Activated CD4-positive, alpha-beta T cell treated with anti-CD3 and anti-CD28 coated beads, Interleukin-2, amount 10 ng/mL, durations not matched to agents 24 days and 14 days (primary cell): ENCODE results near the gene PCDH1. TPM values are rescaled to one million over a fixed set of nuclear protein-coding genes. Genes with fewer than 3 reads are reported as not detected.
A peak's percentile ranks its signal among the peaks of the same experiment; 100 is the strongest.
"Not testable (repeated sequence)": the region's sequence is repeated elsewhere in the genome, so short reads cannot be mapped to it uniquely, and the experiment has no call there.

Source experiments
- DNase-seq: peaks from one replicate; pipeline ENCODE4 v3.0.0; 2022
- H3K27ac Mint-ChIP-seq: one replicate; pipeline ENCODE4 v1.8.0; 2022; ENCODE audit warnings: mild to moderate bottlenecking, mixed read lengths
- H3K27me3 Mint-ChIP-seq: one replicate; pipeline ENCODE4 v1.8.0; 2022; ENCODE audit warnings: mixed read lengths
- H3K36me3 Mint-ChIP-seq: one replicate; pipeline ENCODE4 v1.8.0; 2022; ENCODE audit warnings: low read depth, mild to moderate bottlenecking, mixed read lengths
- H3K4me1 Mint-ChIP-seq: one replicate; pipeline ENCODE4 v1.8.0; 2021; ENCODE audit warnings: mixed read lengths
- H3K4me3 Mint-ChIP-seq: one replicate; pipeline ENCODE4 v1.8.0; 2022; ENCODE audit warnings: mild to moderate bottlenecking, moderate library complexity, mixed read lengths
- H3K9me3 Mint-ChIP-seq: one replicate; pipeline ENCODE4 v1.8.0; 2021; ENCODE audit warnings: mixed read lengths
- intact Hi-C: fragments of 100-400 bp; cut with micrococcal nuclease; formaldehyde crosslinking; loops from one replicate; pipeline ENCODE4 v1.15.1; 2023
- total RNA-seq: library from RNA; stranded (reverse); gene quantifications from 2 replicates; pipeline ENCODE4 v1.2.3, GENCODE V29; 2022

Gene PCDH1
- total RNA-seq, 1 donor from 2014 or later: not detected

DNA sequence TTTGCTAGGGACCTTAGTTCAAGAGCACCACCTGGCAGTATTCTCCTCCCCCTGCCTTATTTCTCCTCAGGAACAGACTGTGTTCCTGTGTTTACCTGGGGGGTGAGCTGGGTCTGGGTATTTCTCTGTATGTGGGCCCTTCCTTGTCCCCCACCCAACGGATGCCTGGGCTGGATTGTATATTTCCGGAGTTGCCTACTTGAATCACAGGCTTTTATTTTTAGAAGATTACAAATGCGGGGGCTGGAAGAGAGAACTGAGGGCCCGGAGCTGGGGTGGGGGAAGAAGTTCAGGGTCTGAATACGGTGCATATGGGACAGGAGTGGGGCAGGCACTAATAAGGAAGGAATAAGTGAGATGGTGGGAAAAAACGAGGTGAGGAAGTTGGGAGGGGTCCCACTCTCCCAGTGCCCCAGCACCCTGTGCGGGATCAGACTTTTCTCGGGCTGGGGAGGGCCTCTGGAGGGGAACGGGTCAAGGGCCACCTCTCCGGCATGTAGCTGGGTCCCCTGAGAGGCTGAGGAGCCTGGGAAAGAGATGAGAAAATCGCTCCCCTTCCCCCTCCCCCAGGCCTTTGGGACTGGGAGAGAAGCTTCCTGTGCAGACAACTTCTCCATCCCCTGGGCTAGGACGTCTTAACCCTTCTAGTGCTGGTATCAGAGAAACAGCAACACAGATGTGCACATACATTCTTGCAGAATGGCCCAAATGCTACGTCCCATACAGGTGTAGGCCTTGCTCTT is 42.1 kb downstream of the PCDH1 start:
- no peak overlapping the region for H3K27ac Mint-ChIP-seq
- no peak for DNase-seq
- H3K36me3 Mint-ChIP-seq: no peaks in the 10 kb centered on the region
- H3K4me1 Mint-ChIP-seq: peaks cover 12% of the 10 kb centered on the region
- H3K9me3 Mint-ChIP-seq: no peaks in the 10 kb centered on the region
- H3K4me3 Mint-ChIP-seq: peak overlapping the region; percentile 40
- intact Hi-C loops: no loop called here
- H3K27me3 Mint-ChIP-seq: peaks cover 12% of the 10 kb centered on the region

DNA sequence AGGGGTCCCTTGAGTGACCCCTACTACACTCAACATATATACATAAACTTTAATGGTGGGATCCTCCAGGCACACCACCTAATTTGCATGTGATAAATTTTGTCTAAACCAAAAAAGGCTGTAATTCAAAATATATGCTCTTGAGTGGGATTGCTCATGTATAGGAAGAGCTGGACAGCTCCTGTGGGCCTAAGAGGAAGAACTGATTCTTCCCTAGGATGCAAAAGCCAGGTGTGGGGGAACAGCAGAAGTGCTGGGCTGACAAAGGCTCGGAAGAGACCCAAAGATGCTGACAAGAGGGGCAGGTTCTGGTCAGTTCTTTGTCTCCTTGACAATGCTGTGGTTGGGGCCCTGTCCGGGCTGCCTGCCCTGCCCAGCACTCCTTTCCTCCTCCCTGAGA is 43.9 kb downstream of the PCDH1 start:
- DNase-seq: no peak

DNA sequence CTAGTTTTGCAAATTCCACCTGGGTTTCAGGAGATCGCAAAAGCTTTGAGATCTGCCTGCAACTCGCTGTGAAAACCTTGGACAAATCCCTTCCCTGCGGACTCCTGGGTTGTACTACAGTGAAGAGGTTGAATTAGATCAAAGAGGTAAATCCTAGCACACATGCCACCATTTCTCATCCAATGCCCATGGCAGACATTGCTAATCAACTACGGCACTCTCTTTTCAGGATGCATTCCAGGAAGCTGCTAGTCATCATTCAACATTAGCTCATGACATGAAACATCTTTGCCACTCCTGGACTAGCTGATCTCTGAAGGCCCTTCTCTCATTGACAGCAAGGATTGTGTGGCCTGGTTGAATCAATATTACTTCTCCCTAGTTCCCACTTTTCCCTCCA is 46.1 kb downstream of the PCDH1 start:
- Mint-ChIP-seq H3K36me3 (no peaks in the 10 kb centered on the region), H3K9me3 (no peaks in the 10 kb centered on the region), H3K27ac (no peak overlapping the region), H3K27me3 (peaks cover 17% of the 10 kb centered on the region), H3K4me1 (peaks cover 8% of the 10 kb centered on the region), H3K4me3 (no peak overlapping the region)
- intact Hi-C loops: no loop called here
- DNase-seq: no peak

More for the DNA sequence above, 43.9 kb downstream of the PCDH1 start:
- intact Hi-C loops: no loop called here
- H3K27me3 Mint-ChIP-seq: peaks cover 15% of the 10 kb centered on the region
- H3K27ac Mint-ChIP-seq: no peak overlapping the region
- H3K4me3 Mint-ChIP-seq: no peak overlapping the region
- H3K4me1 Mint-ChIP-seq: peaks cover 12% of the 10 kb centered on the region
- H3K36me3 Mint-ChIP-seq: no peaks in the 10 kb centered on the region
- H3K9me3 Mint-ChIP-seq: no peaks in the 10 kb centered on the region

DNA sequence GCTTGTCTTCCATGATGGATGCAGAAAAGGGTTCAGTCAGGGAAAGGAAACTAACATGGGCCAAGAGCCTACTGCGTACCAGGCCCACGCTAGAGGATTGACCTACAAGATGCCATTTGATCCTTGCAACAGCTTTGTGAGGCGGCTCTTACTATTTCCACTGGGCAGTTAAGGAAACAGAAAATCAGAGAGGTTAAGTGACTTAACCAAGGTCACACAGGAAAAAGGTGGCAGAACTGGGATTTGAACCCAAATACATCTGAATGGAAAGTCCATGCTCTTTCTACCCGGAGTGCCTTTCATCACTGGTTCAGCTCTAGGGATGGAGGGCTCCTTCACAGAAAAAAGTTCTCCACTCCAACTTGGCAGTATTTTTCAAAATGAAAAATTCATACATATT is 50.0 kb downstream of the PCDH1 start:
- Mint-ChIP-seq H3K4me1 (no peaks in the 10 kb centered on the region), H3K27ac (no peak overlapping the region), H3K4me3 (no peak overlapping the region), H3K36me3 (no peaks in the 10 kb centered on the region), H3K27me3 (peaks cover 32% of the 10 kb centered on the region), H3K9me3 (no peaks in the 10 kb centered on the region)
- intact Hi-C loops: no loop called here
- no peak for DNase-seq

DNA sequence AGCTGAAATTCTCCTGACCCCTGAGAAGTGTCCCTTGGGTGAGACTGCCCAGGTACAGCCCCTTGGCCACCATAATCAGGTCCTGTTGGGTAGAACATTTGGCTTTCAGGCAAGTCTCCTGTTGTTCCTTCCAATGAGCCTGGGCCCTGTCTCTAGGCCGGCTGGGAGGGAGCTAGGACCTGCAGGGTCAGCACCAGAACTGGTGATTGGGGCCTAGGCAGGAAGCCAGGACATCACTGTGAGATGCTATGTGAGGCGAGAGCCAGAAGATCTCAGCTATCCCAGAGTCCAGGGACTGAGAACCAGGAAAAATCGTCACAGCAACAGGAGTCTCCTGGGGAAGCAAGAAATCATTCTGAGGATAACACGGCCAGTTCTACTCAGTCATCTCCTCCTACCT is 51.5 kb downstream of the PCDH1 start:
- Mint-ChIP-seq H3K27ac (no peak overlapping the region), H3K9me3 (no peaks in the 10 kb centered on the region), H3K36me3 (no peaks in the 10 kb centered on the region), H3K27me3 (peaks cover 25% of the 10 kb centered on the region), H3K4me1 (no peaks in the 10 kb centered on the region), H3K4me3 (no peak overlapping the region)
- intact Hi-C loops: no loop called here
- no peak for DNase-seq

DNA sequence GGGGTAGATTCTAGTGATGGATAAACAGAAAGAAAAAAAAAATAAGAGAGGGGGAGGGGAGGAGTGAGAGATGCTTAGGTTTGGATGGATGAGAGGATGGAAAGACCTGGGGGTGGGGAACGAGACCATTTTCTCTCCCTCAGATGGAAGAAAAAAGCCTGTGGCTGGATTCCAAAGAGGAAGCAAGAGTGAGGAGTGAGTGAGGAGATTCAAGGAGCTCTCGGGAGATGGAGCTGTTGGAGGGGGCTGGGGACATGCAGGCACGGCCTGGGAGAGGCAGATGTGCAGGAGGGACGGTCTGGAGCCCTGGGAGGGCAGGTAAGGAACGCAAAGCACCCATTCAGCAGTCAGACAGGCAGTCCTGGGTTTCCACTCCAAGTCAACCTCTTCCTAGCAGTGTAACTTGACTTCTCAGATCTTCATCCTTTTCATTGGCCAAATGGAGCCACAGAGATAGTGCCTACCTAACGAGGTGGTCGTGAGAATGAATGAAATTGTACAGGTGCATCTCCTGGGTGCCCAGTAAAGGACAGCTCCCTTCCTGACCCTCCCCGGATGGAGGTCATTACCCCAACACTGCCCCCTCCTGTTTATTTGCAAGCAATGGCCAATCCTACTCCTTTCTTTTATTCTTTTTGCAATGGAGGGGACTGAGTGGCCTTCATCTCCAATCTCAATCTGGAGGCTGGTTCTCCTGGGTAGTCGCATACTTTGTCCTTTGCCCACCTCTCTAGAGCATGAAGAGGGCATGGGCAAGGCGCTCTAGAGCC is 52.2 kb downstream of the PCDH1 start:
- H3K9me3 Mint-ChIP-seq: no peaks in the 10 kb centered on the region
- peaks cover 23% of the 10 kb centered on the region for H3K27me3 Mint-ChIP-seq
- DNase-seq: peak; percentile 63
- no peaks in the 10 kb centered on the region for H3K4me1 Mint-ChIP-seq
- intact Hi-C loops: no loop called here
- no peaks in the 10 kb centered on the region for H3K36me3 Mint-ChIP-seq
- H3K4me3 Mint-ChIP-seq: no peak overlapping the region
- H3K27ac Mint-ChIP-seq: no peak overlapping the region

DNA sequence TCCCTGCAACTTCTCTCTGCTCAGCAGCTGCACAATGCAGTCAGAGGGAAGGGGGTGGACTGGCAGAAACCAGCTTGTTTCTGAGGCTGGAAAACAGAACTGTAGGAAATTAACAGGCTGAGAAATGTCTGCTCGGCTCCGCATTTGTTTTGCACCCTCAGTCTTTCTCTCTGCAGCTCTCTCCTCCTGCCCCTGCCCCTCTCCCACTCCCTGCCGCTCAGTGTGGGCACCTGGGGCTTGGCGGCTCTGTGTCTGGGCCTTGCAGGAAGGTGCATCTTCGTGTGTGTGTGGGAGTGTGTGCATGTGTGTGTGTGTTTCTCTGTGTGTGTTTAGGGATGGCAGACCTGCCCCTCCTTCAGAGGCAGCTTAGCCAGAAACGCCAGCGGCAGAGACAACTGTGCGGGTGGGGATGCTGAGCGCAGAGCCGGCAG is 53.0 kb downstream of the PCDH1 start:
- Mint-ChIP-seq H3K4me3 (no peak overlapping the region), H3K9me3 (no peaks in the 10 kb centered on the region), H3K27ac (no peak overlapping the region), H3K4me1 (no peaks in the 10 kb centered on the region), H3K27me3 (peaks cover 21% of the 10 kb centered on the region), H3K36me3 (no peaks in the 10 kb centered on the region)
- DNase-seq: no peak
- intact Hi-C loops: no loop called here

DNA sequence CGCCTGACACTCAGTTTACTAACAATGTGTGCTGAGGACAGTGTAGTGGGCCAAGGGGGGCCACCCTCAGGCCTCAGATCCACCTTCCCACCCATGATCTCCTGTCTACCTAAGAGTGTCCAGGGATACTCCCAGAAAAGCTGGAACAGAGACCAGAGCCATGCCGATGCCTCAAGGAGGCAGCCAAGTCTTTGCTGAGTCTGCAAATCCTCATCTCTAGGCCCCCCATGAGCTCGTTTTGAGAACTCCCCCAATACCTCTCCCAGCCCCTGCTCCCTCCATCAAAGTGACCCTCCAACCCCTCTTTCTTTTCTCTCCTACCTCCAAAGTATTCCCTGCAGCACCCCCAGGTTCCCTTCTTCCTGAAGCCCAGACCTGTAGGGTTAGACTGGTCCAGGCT is 53.5 kb downstream of the PCDH1 start:
- H3K4me1 Mint-ChIP-seq: no peaks in the 10 kb centered on the region
- intact Hi-C loops: no loop called here
- no peaks in the 10 kb centered on the region for H3K36me3 Mint-ChIP-seq
- peaks cover 21% of the 10 kb centered on the region for H3K27me3 Mint-ChIP-seq
- no peak for DNase-seq
- H3K27ac Mint-ChIP-seq: no peak overlapping the region
- no peaks in the 10 kb centered on the region for H3K9me3 Mint-ChIP-seq
- H3K4me3 Mint-ChIP-seq: no peak overlapping the region

DNA sequence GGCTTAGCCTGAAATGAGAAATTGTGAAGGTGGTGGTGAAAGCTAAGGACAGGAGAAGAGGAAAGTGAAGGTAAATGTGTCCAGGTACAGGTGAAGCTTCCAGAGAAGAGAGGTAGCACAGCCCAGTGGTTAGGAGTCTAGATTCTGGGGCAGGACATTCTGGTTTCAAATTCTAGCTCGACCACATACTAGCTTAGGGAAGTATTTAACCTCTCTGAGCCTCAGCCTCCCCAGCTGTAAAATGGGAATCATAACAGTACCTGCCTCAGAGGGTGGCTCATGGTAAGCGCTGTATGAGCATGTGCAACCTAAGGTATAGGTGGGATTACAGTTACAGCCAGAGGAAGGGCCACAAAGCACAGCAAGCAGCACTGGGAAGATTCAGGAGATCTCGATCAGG is 55.2 kb downstream of the PCDH1 start:
- no peaks in the 10 kb centered on the region for H3K4me1 Mint-ChIP-seq
- intact Hi-C loops: no loop called here
- DNase-seq: no peak
- H3K9me3 Mint-ChIP-seq: no peaks in the 10 kb centered on the region
- no peaks in the 10 kb centered on the region for H3K36me3 Mint-ChIP-seq
- H3K4me3 Mint-ChIP-seq: no peak overlapping the region
- peaks cover 21% of the 10 kb centered on the region for H3K27me3 Mint-ChIP-seq
- H3K27ac Mint-ChIP-seq: no peak overlapping the region

DNA sequence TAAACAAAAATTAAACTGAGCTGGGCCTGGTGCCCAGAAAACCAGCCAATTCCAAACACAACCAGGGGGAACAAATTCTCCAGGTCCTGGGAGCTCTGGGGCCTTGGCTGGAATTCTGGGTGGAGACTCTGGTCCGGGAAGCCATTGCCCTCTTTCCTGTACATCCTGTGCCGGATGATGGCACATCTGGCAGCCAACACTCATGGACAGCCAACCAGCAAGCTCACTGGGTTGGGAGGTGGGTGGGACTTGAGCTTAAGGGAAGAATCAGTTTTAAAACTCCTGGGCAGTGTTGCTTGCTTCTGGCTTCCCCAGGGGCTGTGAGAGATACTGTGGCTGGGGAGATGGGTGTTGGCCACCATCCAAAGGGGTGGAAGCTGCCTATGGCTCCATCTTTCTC is 56.1 kb downstream of the PCDH1 start:
- Mint-ChIP-seq H3K27me3 (peaks cover 22% of the 10 kb centered on the region), H3K4me3 (no peak overlapping the region), H3K9me3 (no peaks in the 10 kb centered on the region), H3K4me1 (no peaks in the 10 kb centered on the region), H3K36me3 (no peaks in the 10 kb centered on the region), H3K27ac (no peak overlapping the region)
- intact Hi-C loops: no loop called here
- DNase-seq: no peak

DNA sequence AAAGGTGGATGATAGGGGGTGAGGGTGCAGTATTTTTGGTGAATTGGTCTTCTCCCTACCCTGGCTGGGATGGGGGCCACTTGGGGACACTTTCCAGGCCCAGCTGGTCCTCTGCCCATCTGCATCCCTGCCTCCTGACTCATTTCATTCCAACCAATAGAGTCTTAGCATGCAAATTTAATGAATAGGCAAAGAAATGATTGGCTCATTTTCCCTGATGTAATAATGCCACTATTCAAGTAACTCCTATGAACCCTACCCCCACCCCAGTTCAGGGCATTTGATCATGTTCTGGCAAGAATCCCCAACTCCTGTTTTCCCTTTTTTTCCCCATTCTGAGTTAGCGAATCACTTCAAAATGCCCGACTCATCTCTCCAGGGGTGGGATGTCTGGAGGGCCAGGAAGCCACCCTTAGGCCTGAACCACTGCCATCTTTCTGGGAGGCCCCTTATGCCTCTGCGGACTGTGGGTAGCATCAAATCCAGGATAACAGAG is 56.7 kb downstream of the PCDH1 start:
- no peak overlapping the region for H3K27ac Mint-ChIP-seq
- intact Hi-C loops: no loop called here
- no peaks in the 10 kb centered on the region for H3K36me3 Mint-ChIP-seq

DNA sequence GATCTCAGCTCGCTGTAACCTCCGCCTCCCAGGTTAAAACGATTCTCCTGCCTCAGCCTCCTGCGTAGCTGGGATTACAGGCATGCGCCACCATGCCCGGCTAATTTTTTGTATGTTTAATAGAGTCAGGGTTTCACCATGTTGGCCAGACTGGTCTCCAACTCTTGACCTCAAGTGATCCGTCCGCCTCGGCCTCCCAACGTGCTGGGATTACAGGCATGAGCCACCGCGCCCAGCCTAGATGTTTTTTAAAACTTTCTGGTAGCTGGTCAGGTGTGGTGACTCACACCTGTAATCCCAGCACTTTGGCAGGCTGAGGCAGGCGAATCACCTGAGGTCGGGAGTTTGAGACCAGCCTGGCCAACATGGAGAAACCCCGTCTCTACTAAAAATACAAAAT is 57.5 kb downstream of the PCDH1 start:
- intact Hi-C loops, DNase-seq, H3K4me1 Mint-ChIP-seq, H3K9me3 Mint-ChIP-seq, H3K36me3 Mint-ChIP-seq, H3K4me3 Mint-ChIP-seq, H3K27ac Mint-ChIP-seq: not testable (repeated sequence)
- H3K27me3 Mint-ChIP-seq: peaks cover 22% of the 10 kb centered on the region

More for the DNA sequence above, 56.7 kb downstream of the PCDH1 start:
- DNase-seq: no peak
- Mint-ChIP-seq H3K27me3 (peaks cover 24% of the 10 kb centered on the region), H3K4me3 (no peak overlapping the region), H3K9me3 (no peaks in the 10 kb centered on the region), H3K4me1 (no peaks in the 10 kb centered on the region)

DNA sequence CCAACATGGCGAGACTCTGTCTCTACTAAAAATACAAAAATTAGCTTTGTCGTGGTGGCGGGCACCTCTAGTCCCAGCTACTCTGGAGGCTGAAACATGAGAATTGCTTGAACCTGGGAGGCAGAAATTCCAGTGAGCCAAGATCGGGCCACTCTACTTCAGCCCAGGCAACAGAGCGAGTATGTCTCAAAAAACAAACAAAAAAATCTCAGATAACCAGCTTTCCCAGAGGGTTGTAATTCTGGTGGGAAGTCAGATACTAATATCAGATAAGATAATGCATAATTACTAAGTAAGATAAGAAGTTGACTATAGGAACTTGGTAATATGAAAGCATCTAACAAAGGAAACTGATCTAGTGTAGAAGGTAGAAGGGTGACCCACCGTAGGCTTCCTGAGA is 60.6 kb downstream of the PCDH1 start:
- H3K4me3 Mint-ChIP-seq: no peak overlapping the region
- no peak for DNase-seq
- peaks cover 14% of the 10 kb centered on the region for H3K27me3 Mint-ChIP-seq
- H3K27ac Mint-ChIP-seq: no peak overlapping the region
- no peaks in the 10 kb centered on the region for H3K36me3 Mint-ChIP-seq
- intact Hi-C loops: loop anchor here (10.0 kb wide), 1 partner anchor 153 kb away; no protein-coding TSS in a partner anchor
- no peaks in the 10 kb centered on the region for H3K4me1 Mint-ChIP-seq
- H3K9me3 Mint-ChIP-seq: no peaks in the 10 kb centered on the region

DNA sequence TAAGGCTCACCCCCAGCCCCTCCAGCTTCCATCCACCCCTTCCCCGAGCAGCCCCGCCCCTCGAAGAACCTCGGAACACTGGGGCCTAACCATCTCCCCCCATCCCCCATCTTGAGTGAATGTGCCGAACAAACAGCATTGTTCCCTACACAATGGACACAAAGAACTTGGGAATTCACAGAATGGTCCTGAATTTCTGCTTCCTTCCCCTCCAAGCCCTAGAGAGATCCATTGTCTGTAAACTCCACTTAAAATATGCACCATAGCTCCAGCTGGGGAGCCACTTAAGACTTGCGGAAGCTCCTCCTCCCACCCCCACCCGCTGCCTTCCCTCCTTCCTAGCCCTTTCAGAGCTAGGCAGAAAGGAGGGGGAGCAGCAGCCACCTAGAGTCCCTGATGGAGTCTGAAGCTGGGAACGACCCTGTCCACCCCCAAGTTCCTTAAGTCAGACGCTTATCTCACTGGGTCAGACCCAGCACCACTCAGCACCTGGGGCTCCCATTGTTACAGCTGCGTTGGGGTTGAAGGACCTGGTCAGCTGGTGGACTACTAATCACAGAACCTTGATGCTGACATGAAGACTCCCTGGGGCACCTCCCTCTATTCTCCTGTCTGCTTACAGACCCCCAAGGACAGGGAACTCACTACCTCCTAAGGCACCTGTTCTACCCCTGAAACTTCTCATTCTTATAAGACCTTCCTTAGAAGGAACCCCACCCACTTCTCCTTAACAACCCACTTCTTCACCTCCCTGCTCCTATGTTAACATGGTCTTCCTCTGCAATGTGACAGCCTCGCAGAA is 61.4 kb downstream of the PCDH1 start:
- H3K9me3 Mint-ChIP-seq: no peaks in the 10 kb centered on the region
- intact Hi-C loops: loop anchor here (10.0 kb wide), 1 partner anchor 152 kb away; no protein-coding TSS in a partner anchor
- H3K4me1 Mint-ChIP-seq: no peaks in the 10 kb centered on the region
- no peak for DNase-seq
- H3K4me3 Mint-ChIP-seq: no peak overlapping the region
- peaks cover 19% of the 10 kb centered on the region for H3K27me3 Mint-ChIP-seq
- no peak overlapping the region for H3K27ac Mint-ChIP-seq
- H3K36me3 Mint-ChIP-seq: no peaks in the 10 kb centered on the region
